Measurements from ENCODE around the gene BTG3.

BTG3 gene

GRCh38 chr21:17583898-17584297 is 28.8 kb downstream of the BTG3 start:
- DNase-seq, result no peak

GRCh38 chr21:17580319-17580718 is 32.4 kb downstream of the BTG3 start:
- DNase-seq, result no peak

- DNase-seq, result no peak
Observed at GRCh38 chr21:17578876-17579275, 33.8 kb downstream of the BTG3 start.

GRCh38 chr21:17578162-17578561 is 34.5 kb downstream of the BTG3 start:
- no peak for DNase-seq

- DNase-seq, result no peak
Observed at GRCh38 chr21:17577701-17578100, 35.0 kb downstream of the BTG3 start.

- no peak for DNase-seq
Observed at GRCh38 chr21:17576080-17576835, 36.4 kb downstream of the BTG3 start.

GRCh38 chr21:17575076-17575475 is 37.6 kb downstream of the BTG3 start:
- DNase-seq, result no peak

GRCh38 chr21:17572431-17572830 is 40.3 kb downstream of the BTG3 start:
- DNase-seq, result no peak

GRCh38 chr21:17570786-17571185 is 41.9 kb downstream of the BTG3 start:
- DNase-seq, result no peak

- no peak for DNase-seq
Observed at GRCh38 chr21:17560377-17561025, 52.2 kb downstream of the BTG3 start.

- DNase-seq, result no peak
Observed at GRCh38 chr21:17554679-17555465, 57.8 kb downstream of the BTG3 start.

- DNase-seq, result no peak
Observed at GRCh38 chr21:17554120-17554519, 58.6 kb downstream of the BTG3 start.

- DNase-seq, result no peak
Observed at GRCh38 chr21:17552410-17552809, 60.3 kb downstream of the BTG3 start.

- no peak for DNase-seq
Observed at GRCh38 chr21:17550671-17551308, 61.9 kb downstream of the BTG3 start.

- DNase-seq, result no peak
Observed at GRCh38 chr21:17548262-17548661, 64.4 kb downstream of the BTG3 start.

- DNase-seq, result no peak
Observed at GRCh38 chr21:17545007-17545406, 67.7 kb downstream of the BTG3 start.
